HepG2 (cell line): Measurements from ENCODE around the gene GP2. TPM values are rescaled to one million over a fixed set of nuclear protein-coding genes. Genes with fewer than 3 reads are reported as not detected.

ENCODE experiments used
- ATF7 ChIP-seq, 2 experiments: fragments of 450-650 bp in 1 of 2; sonication (generic) in 1 of 2; formaldehyde crosslinking in 1 of 2; IDR thresholded peaks; 2 replicates each; pipeline versions ENCODE4 v1.4.0 to v1.6.1; 2016 to 2020; ENCODE audit warnings: antibody characterized with exemption in 1 of 2, mild to moderate bottlenecking in 1 of 2, missing genetic modification reagents in 1 of 2
- CHD4 ChIP-seq: fragments of 200-600 bp; sonication (generic); IDR thresholded peaks from 2 replicates; pipeline ENCODE4 v1.7.0; 2017; ENCODE audit warnings: mild to moderate bottlenecking, low read length, borderline replicate concordance
- EHMT2 ChIP-seq: fragments of 200-600 bp; sonication (generic); IDR thresholded peaks from 2 replicates; pipeline ENCODE4 v1.7.0; 2017; ENCODE audit warnings: antibody characterized with exemption, low read depth, low read length, borderline replicate concordance
- ESRRA ChIP-seq: sonication (generic); formaldehyde crosslinking; IDR thresholded peaks from 2 replicates; pipeline ENCODE4 v1.5.1; 2020; ENCODE audit warnings: mild to moderate bottlenecking, low read depth, missing genetic modification reagents
- FOXK2 ChIP-seq: fragments of 450-650 bp; IDR thresholded peaks from 2 replicates; pipeline ENCODE4 v1.6.1; 2016
- HMGXB3 ChIP-seq: sonication (generic); formaldehyde crosslinking; IDR thresholded peaks from 2 replicates; pipeline ENCODE4 v1.4.0; 2020; ENCODE audit warnings: missing genetic modification reagents, borderline replicate concordance
- HNF4G ChIP-seq, 2 experiments: sonication (generic) in 1 of 2; formaldehyde crosslinking in 1 of 2; IDR thresholded peaks; 2 replicates each; pipeline versions ENCODE4 v1.4.0 to v1.6.1; 2011 to 2020; ENCODE audit warnings: borderline replicate concordance in 2 of 2, low read depth in 2 of 2, mild to moderate bottlenecking in 2 of 2, low read length in 1 of 2, missing genetic modification reagents in 1 of 2, moderate library complexity in 1 of 2
- MAZ ChIP-seq, 2 experiments: sonication (generic) in 1 of 2; formaldehyde crosslinking in 1 of 2; IDR thresholded peaks; 2 replicates each; pipeline versions ENCODE4 v1.5.0 to v1.6.1; 2012 to 2020; ENCODE audit warnings: low read depth in 2 of 2, mild to moderate bottlenecking in 2 of 2, borderline replicate concordance in 1 of 2, improper control_type of control experiment in 1 of 2, low read length in 1 of 2, missing genetic modification reagents in 1 of 2, moderate library complexity in 1 of 2
- MIER2 ChIP-seq: IDR thresholded peaks from 2 replicates; pipeline ENCODE4 v1.6.1; 2016; ENCODE audit warnings: missing biosample characterization, missing genetic modification reagents
- NPAS2 ChIP-seq: sonication (generic); formaldehyde crosslinking; IDR thresholded peaks from 2 replicates; pipeline ENCODE4 v1.8.0; 2022; ENCODE audit warnings: mild to moderate bottlenecking, missing genetic modification reagents, borderline replicate concordance
- TEAD3 ChIP-seq: optimal IDR thresholded peaks from 2 replicates; pipeline ENCODE3; 2016; ENCODE audit warnings: borderline replicate concordance
- TRAFD1 ChIP-seq: sonication (generic); formaldehyde crosslinking; IDR thresholded peaks from 2 replicates; pipeline ENCODE4 v1.5.1; 2020; ENCODE audit warnings: missing genetic modification reagents, mild to moderate bottlenecking, borderline replicate concordance
- ZNF329 ChIP-seq: sonication (generic); formaldehyde crosslinking; IDR thresholded peaks from 2 replicates; pipeline ENCODE4 v1.9.0; 2021; ENCODE audit warnings: low read depth, mild to moderate bottlenecking, missing genetic modification reagents
- polyA plus RNA-seq, 8 experiments: library from polyadenylated mRNA; depleted of rRNA in 3 of 8; stranded (reverse) in 7 of 8; unstranded in 1 of 8; fragments of >200 nt; fragmentation: Illumina TruSeq in 4 of 8; extraction: Trizol in 4 of 8; gene quantifications; 2 replicates each; pipeline versions ENCODE4 v1.2.1 to v1.2.3, GENCODE V29; 2011 to 2016; ENCODE audit warnings: low read depth in 4 of 8, missing spikeins in 1 of 8, mixed read lengths in 1 of 8; ENCODE audit not compliant: insufficient read depth in 1 of 8
- total RNA-seq, 5 experiments: library from RNA; depleted of rRNA; stranded (reverse); fragments of >200 nt; fragmentation: Illumina TruSeq; extraction: Trizol; gene quantifications; 2 replicates each; pipeline ENCODE4 v1.2.3, GENCODE V29; 2016; ENCODE audit warnings: low read depth in 1 of 5
- TF ChIP-seq, protein P1 (sequence below): sonication (generic); formaldehyde crosslinking; IDR thresholded peaks from 2 replicates; pipeline ENCODE4 v1.8.0; 2022; ENCODE audit warnings: missing genetic modification reagents, mild to moderate bottlenecking, borderline replicate concordance
- TF ChIP-seq, protein P2 (sequence below): sonication (generic); formaldehyde crosslinking; IDR thresholded peaks from 2 replicates; pipeline ENCODE4 v1.4.0; 2020; ENCODE audit warnings: missing genetic modification reagents, borderline replicate concordance
- TF ChIP-seq, protein P3 (sequence below): sonication (generic); formaldehyde crosslinking; IDR thresholded peaks from 2 replicates; pipeline ENCODE4 v1.4.0; 2020; ENCODE audit warnings: missing genetic modification reagents

Gene GP2
- total and polyA plus RNA-seq, 2 of the 13 experiments (the other 11 are each of a cell fraction or from before 2014, with no cell fraction given), result 0.15 to 0.69 TPM

DNA sequence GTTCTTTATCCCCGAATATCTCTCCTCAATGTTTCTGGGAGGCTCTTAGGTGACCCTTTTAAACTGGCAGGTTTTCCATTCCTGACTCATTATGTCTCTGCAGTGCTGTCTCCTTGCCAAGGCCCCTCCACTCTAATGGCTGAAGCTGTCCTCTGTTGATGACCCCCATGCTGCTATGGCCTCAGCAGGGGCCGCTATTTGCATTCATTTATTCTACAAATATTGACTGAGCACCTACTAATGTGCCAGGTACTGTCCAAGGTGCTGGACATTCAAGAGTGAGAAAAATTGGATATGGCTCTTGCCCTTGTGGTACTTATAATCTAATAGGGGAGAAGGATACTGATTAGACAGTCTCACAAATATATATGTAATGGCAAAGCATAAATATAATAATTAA lies 55.4 kb downstream of the GP2 start (continued):
- TF ChIP-seq HNF4G (IDR thresholded peaks at IDR 0.05; ENCODE audit: borderline replicate concordance, low read depth, low read length), result no peak
- TF ChIP-seq HNF4G (CRISPR knock-in tag; IDR thresholded peaks at IDR 0.05; ENCODE audit: borderline replicate concordance, low read depth), result no peak
- TF ChIP-seq, protein P1, sequence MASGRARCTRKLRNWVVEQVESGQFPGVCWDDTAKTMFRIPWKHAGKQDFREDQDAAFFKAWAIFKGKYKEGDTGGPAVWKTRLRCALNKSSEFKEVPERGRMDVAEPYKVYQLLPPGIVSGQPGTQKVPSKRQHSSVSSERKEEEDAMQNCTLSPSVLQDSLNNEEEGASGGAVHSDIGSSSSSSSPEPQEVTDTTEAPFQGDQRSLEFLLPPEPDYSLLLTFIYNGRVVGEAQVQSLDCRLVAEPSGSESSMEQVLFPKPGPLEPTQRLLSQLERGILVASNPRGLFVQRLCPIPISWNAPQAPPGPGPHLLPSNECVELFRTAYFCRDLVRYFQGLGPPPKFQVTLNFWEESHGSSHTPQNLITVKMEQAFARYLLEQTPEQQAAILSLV (CRISPR knock-in tag), result no peak
- peak; percentile 89; the same call in 1 of the 2 replicates for TF ChIP-seq EHMT2
- no peak for TF ChIP-seq ESRRA (CRISPR knock-in tag)
- TF ChIP-seq FOXK2, result no peak
- TF ChIP-seq HMGXB3, result no peak
- TF ChIP-seq CHD4, result no peak
- TF ChIP-seq, protein P2, sequence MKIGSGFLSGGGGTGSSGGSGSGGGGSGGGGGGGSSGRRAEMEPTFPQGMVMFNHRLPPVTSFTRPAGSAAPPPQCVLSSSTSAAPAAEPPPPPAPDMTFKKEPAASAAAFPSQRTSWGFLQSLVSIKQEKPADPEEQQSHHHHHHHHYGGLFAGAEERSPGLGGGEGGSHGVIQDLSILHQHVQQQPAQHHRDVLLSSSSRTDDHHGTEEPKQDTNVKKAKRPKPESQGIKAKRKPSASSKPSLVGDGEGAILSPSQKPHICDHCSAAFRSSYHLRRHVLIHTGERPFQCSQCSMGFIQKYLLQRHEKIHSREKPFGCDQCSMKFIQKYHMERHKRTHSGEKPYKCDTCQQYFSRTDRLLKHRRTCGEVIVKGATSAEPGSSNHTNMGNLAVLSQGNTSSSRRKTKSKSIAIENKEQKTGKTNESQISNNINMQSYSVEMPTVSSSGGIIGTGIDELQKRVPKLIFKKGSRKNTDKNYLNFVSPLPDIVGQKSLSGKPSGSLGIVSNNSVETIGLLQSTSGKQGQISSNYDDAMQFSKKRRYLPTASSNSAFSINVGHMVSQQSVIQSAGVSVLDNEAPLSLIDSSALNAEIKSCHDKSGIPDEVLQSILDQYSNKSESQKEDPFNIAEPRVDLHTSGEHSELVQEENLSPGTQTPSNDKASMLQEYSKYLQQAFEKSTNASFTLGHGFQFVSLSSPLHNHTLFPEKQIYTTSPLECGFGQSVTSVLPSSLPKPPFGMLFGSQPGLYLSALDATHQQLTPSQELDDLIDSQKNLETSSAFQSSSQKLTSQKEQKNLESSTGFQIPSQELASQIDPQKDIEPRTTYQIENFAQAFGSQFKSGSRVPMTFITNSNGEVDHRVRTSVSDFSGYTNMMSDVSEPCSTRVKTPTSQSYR, result no peak
- no peak for TF ChIP-seq TRAFD1 (CRISPR knock-in tag)
- no peak for TF ChIP-seq TEAD3 (CRISPR knock-in tag)
- TF ChIP-seq MAZ (IDR thresholded peaks at IDR 0.05; ENCODE audit: borderline replicate concordance, low read depth, low read length), result no peak
- TF ChIP-seq MAZ (CRISPR knock-in tag; IDR thresholded peaks at IDR 0.05; ENCODE audit: low read depth), result no peak
- TF ChIP-seq, protein P3, sequence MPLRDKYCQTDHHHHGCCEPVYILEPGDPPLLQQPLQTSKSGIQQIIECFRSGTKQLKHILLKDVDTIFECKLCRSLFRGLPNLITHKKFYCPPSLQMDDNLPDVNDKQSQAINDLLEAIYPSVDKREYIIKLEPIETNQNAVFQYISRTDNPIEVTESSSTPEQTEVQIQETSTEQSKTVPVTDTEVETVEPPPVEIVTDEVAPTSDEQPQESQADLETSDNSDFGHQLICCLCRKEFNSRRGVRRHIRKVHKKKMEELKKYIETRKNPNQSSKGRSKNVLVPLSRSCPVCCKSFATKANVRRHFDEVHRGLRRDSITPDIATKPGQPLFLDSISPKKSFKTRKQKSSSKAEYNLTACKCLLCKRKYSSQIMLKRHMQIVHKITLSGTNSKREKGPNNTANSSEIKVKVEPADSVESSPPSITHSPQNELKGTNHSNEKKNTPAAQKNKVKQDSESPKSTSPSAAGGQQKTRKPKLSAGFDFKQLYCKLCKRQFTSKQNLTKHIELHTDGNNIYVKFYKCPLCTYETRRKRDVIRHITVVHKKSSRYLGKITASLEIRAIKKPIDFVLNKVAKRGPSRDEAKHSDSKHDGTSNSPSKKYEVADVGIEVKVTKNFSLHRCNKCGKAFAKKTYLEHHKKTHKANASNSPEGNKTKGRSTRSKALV (CRISPR knock-in tag), result no peak
- no peak for TF ChIP-seq ZNF329
- TF ChIP-seq ATF7 (IDR thresholded peaks at IDR 0.05), result no peak
- no peak for TF ChIP-seq ATF7 (CRISPR knock-in tag; IDR thresholded peaks at IDR 0.05)
- no peak for TF ChIP-seq NPAS2
- peak; percentile 97 for TF ChIP-seq MIER2 (CRISPR knock-in tag)
